ENCODE measurements around the gene COA8. TPM values are rescaled to one million over a fixed set of nuclear protein-coding genes. Genes with fewer than 3 reads are reported as not detected.

Gene COA8
- total and polyA plus RNA-seq, 2 of the 8 experiments (the other 6 are each of a cell fraction or from before 2014, with no cell fraction given): 7.1 to 35.5 TPM

GRCh38 chr14:103597623-103598377 lies 35.0 kb downstream of the COA8 start:
- H3K4me2 ChIP-seq (ENCODE audit: insufficient read depth in 1 of 2, low read depth in 2 of 2, low read length in 2 of 2): no peak overlapping the region
- H3K56ac ChIP-seq (replicated peaks; ENCODE audit: insufficient read length, low read depth, low read length): no peak overlapping the region
- H2BK12ac ChIP-seq (ENCODE audit: low read depth, low read length): no peak overlapping the region
- no peak overlapping the region; the same call in 1 of the 2 replicates for H2BK5ac ChIP-seq (ENCODE audit: low read depth, low read length)
- H3K79me2 ChIP-seq (ENCODE audit: control insufficient read depth in 1 of 2, insufficient read depth in 2 of 2, low read length in 2 of 2): no peaks in the 10 kb centered on the region
- no peaks in the 10 kb centered on the region for H3K36me3 ChIP-seq (ENCODE audit: control insufficient read depth in 2 of 4, insufficient read depth in 4 of 4, low read length in 3 of 4)
- no peak overlapping the region for H3K9ac ChIP-seq (replicated peaks in 1 of 4; ENCODE audit: extremely low read depth in 1 of 4, low read depth in 3 of 4, low read length in 3 of 4)
- H3K27ac ChIP-seq (ENCODE audit: low read depth, low read length): no peak overlapping the region
- no peak for FAIRE-seq
- no peak overlapping the region for H4K91ac ChIP-seq (replicated peaks; ENCODE audit: insufficient read length, low read length)
- H3K23ac ChIP-seq (ENCODE audit: insufficient read length): no peak overlapping the region
- no peak overlapping the region for H3K4me3 ChIP-seq (ENCODE audit: extremely low read depth in 1 of 4, insufficient read depth in 2 of 4, low read depth in 3 of 4, low read length in 4 of 4)
- H3K27me3 ChIP-seq (replicated peaks in 1 of 4; ENCODE audit: control insufficient read depth in 3 of 4, extremely low read depth in 1 of 4, insufficient read depth in 3 of 4, low read length in 3 of 4): no peaks in the 10 kb centered on the region
- no peak overlapping the region for H2AK5ac ChIP-seq (ENCODE audit: low read depth, low read length)
- ChIA-PET CTCF (ENCODE audit: partially characterized antibody) (no interaction called here), POLR2A (ENCODE audit: partially characterized antibody) (no interaction called here)
- no peaks in the 10 kb centered on the region for H3K23me2 ChIP-seq (ENCODE audit: low read depth, low read length)
- H2BK20ac ChIP-seq (ENCODE audit: low read length): no peak overlapping the region
- 97% methylated on average over 5 of the region's 10 CpGs; no CpG with 5 or more reads in 1 of the 2 experiments for WGBS, 2 experiments (ENCODE audit: extremely low coverage in 1 of 2, insufficient coverage in 1 of 2, insufficient read length in 1 of 2, insufficient replicate concordance in 2 of 2, low coverage in 1 of 2, low lambda C conversion rate in 2 of 2, missing lambda C conversion rate in 1 of 2)
- no peak overlapping the region for H3K4ac ChIP-seq (replicated peaks; ENCODE audit: insufficient read length, low read depth, low read length)
- H2BK120ac ChIP-seq (replicated peaks; ENCODE audit: low read depth, low read length): no peak overlapping the region
- peaks cover 0 to 6% (median 0%) of the 10 kb centered on the region in 4 experiments; a peak in 3 of 7 replicates for H3K4me1 ChIP-seq (replicated peaks in 1 of 4; ENCODE audit: control insufficient read depth in 3 of 4, insufficient read depth in 4 of 4, low read length in 3 of 4)
- DNase-seq (ENCODE audit: low read depth in 1 of 2, low spot score in 2 of 2): no peak
- peak overlapping the region; percentile 35; the same call in 1 of the 2 replicates for H4K8ac ChIP-seq (ENCODE audit: extremely low read depth, insufficient read depth, low read length)
- no peaks in the 10 kb centered on the region for H3K79me1 ChIP-seq (ENCODE audit: low read depth, low read length)
- H4K5ac ChIP-seq (ENCODE audit: insufficient read length, low read depth, low read length): no peak overlapping the region
- H2AFZ ChIP-seq (ENCODE audit: low read length): no peak overlapping the region
- TF ChIP-seq CBX8 (IDR thresholded peaks at IDR 0.05; ENCODE audit: borderline replicate concordance, low read depth, low read length): no peak
- H3K9me3 ChIP-seq (ENCODE audit: insufficient read depth in 2 of 2, low read depth in 1 of 2, low read length in 1 of 2): no peaks in the 10 kb centered on the region
- H2BK15ac ChIP-seq (ENCODE audit: low read length): no peak overlapping the region
- H4K20me1 ChIP-seq (replicated peaks in 1 of 2; ENCODE audit: control insufficient read depth in 1 of 2, insufficient read depth in 2 of 2, low read length in 2 of 2): no peaks in the 10 kb centered on the region
- H3K14ac ChIP-seq (ENCODE audit: insufficient read length): no peak overlapping the region
- no peak overlapping the region for H3K18ac ChIP-seq (ENCODE audit: extremely low read depth, low read length)

Data from H1 (cell line).